HepG2 (cell line): ENCODE measurements around the gene STOML1. TPM values are rescaled to one million over a fixed set of nuclear protein-coding genes. Genes with fewer than 3 reads are reported as not detected.

Experiments
- ARID3A ChIP-seq: IDR thresholded peaks from 2 replicates; pipeline ENCODE4 v1.6.1; 2012; ENCODE audit warnings: low read depth, low read length, improper control_type of control experiment
- ATF1 ChIP-seq: IDR thresholded peaks from 2 replicates; pipeline ENCODE4 v1.6.1; 2016; ENCODE audit warnings: mild to moderate bottlenecking, control low read depth
- HBP1 ChIP-seq: IDR thresholded peaks from 2 replicates; pipeline ENCODE4 v1.6.1; 2016; ENCODE audit warnings: low read depth, control low read depth
- HCFC1 ChIP-seq: fragments of 150-350 bp; IDR thresholded peaks from 2 replicates; pipeline ENCODE4 v1.6.1; 2014; ENCODE audit warnings: low read depth, low read length
- HNRNPLL ChIP-seq: fragments of 200-400 bp; formaldehyde crosslinking; IDR thresholded peaks from 2 replicates; pipeline ENCODE4 v1.6.1; 2017; ENCODE audit warnings: mild to moderate bottlenecking, low read depth, low read length; ENCODE audit not compliant: poor library complexity, severe bottlenecking
- JUN ChIP-seq: sonication (generic); formaldehyde crosslinking; IDR thresholded peaks from 2 replicates; pipeline ENCODE4 v1.4.0; 2020; ENCODE audit warnings: mild to moderate bottlenecking, missing genetic modification reagents
- LCORL ChIP-seq, 2 experiments: fragments of 450-650 bp in 1 of 2; sonication (generic) in 1 of 2; formaldehyde crosslinking in 1 of 2; IDR thresholded peaks; 2 replicates each; pipeline versions ENCODE4 v1.5.0 to v1.6.1; 2017 to 2020; ENCODE audit warnings: antibody characterized with exemption in 1 of 2, missing genetic modification reagents in 1 of 2
- MEF2D ChIP-seq: sonication (generic); formaldehyde crosslinking; IDR thresholded peaks from 2 replicates; pipeline ENCODE4 v1.5.1; 2020; ENCODE audit warnings: mild to moderate bottlenecking, missing genetic modification reagents
- MYC ChIP-seq: sonication (generic); formaldehyde crosslinking; IDR thresholded peaks from 2 replicates; pipeline ENCODE4 v1.9.0; 2021; ENCODE audit warnings: missing genetic modification reagents, borderline replicate concordance
- SALL1 ChIP-seq: sonication (generic); formaldehyde crosslinking; IDR thresholded peaks from 2 replicates; pipeline ENCODE4 v1.8.0; 2022; ENCODE audit warnings: mild to moderate bottlenecking, missing genetic modification reagents
- TCF7L2 ChIP-seq: IDR thresholded peaks from 2 replicates; pipeline ENCODE4 v1.6.1; 2011; ENCODE audit warnings: mild to moderate bottlenecking, low read depth, low read length, moderate library complexity
- TOE1 ChIP-seq: sonication (generic); formaldehyde crosslinking; IDR thresholded peaks from 2 replicates; pipeline ENCODE4 v1.4.0; 2020; ENCODE audit warnings: mild to moderate bottlenecking, missing genetic modification reagents
- ZNF20 ChIP-seq: sonication (generic); formaldehyde crosslinking; IDR thresholded peaks from 2 replicates; pipeline ENCODE4 v1.4.0; 2020; ENCODE audit warnings: mild to moderate bottlenecking, moderate library complexity, missing genetic modification reagents
- ZNF263 ChIP-seq: sonication (generic); formaldehyde crosslinking; IDR thresholded peaks from 2 replicates; pipeline ENCODE4 v1.4.0; 2020; ENCODE audit warnings: missing genetic modification reagents
- ZNF317 ChIP-seq: sonication (generic); formaldehyde crosslinking; IDR thresholded peaks from 2 replicates; pipeline ENCODE4 v1.5.0; 2020; ENCODE audit warnings: mild to moderate bottlenecking, missing genetic modification reagents
- ZNF430 ChIP-seq: sonication (generic); formaldehyde crosslinking; IDR thresholded peaks from 2 replicates; pipeline ENCODE4 v1.9.0; 2021; ENCODE audit warnings: mild to moderate bottlenecking, missing genetic modification reagents
- ZNF775 ChIP-seq: sonication (generic); formaldehyde crosslinking; IDR thresholded peaks from 2 replicates; pipeline ENCODE4 v1.4.0; 2020; ENCODE audit warnings: missing genetic modification reagents, mild to moderate bottlenecking, moderate library complexity, borderline replicate concordance
- ZNF83 ChIP-seq: sonication (generic); formaldehyde crosslinking; IDR thresholded peaks from 2 replicates; pipeline ENCODE4 v1.4.0; 2020; ENCODE audit warnings: missing genetic modification reagents, mild to moderate bottlenecking, borderline replicate concordance
- polyA plus RNA-seq, 8 experiments: library from polyadenylated mRNA; depleted of rRNA in 3 of 8; stranded (reverse) in 7 of 8; unstranded in 1 of 8; fragments of >200 nt; fragmentation: Illumina TruSeq in 4 of 8; extraction: Trizol in 4 of 8; gene quantifications; 2 replicates each; pipeline versions ENCODE4 v1.2.1 to v1.2.3, GENCODE V29; 2011 to 2016; ENCODE audit warnings: low read depth in 4 of 8, missing spikeins in 1 of 8, mixed read lengths in 1 of 8; ENCODE audit not compliant: insufficient read depth in 1 of 8
- total RNA-seq, 5 experiments: library from RNA; depleted of rRNA; stranded (reverse); fragments of >200 nt; fragmentation: Illumina TruSeq; extraction: Trizol; gene quantifications; 2 replicates each; pipeline ENCODE4 v1.2.3, GENCODE V29; 2016; ENCODE audit warnings: low read depth in 1 of 5
- TF ChIP-seq, protein P1 (sequence below): sonication (generic); formaldehyde crosslinking; IDR thresholded peaks from 2 replicates; pipeline ENCODE4 v1.4.0; 2020; ENCODE audit warnings: missing genetic modification reagents, mild to moderate bottlenecking, borderline replicate concordance
- TF ChIP-seq, protein P2 (sequence below): IDR thresholded peaks from 2 replicates; pipeline ENCODE4 v1.6.1; 2016; ENCODE audit warnings: low read depth, borderline replicate concordance
- TF ChIP-seq, protein P3 (sequence below): sonication (generic); formaldehyde crosslinking; IDR thresholded peaks from 2 replicates; pipeline ENCODE4 v1.8.0; 2022; ENCODE audit warnings: missing genetic modification reagents, low read depth, mild to moderate bottlenecking, borderline replicate concordance

The STOML1 gene
- total and polyA plus RNA-seq, 2 of the 13 experiments (the other 11 are each of a cell fraction or from before 2014, with no cell fraction given): 3.5 to 3.7 TPM

DNA sequence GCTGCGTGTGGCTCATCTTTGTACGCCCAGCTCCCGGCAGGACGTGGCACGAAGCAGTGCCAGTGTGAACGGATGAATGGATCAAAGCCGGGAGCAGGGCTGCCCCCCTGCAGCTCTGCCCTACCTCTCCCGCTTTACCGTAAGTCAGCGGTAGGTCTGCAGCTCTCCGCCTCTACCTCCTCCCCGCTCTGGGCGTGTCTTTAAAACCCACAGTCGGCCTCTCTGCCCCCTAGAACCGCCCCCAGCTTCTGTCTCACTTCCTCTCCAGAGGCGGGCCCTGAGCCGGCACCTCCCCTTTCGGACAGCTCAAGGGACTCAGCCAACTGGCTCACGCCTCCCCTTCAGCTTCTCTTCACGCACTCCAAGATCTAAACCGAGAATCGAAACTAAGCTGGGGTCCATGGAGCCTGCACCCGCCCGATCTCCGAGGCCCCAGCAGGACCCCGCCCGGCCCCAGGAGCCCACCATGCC, 2.4 kb upstream of the STOML1 start, which contains the start of gene PML (continued):
- TF ChIP-seq ARID3A (no peak), HBP1 (CRISPR knock-in tag) (no peak), LCORL (IDR thresholded peaks at IDR 0.05) (no peak), LCORL (CRISPR knock-in tag; IDR thresholded peaks at IDR 0.05) (0 out of 2 replicates have a peak, but pooled peaks have one; percentile 9), ZNF83 (CRISPR knock-in tag) (no peak), SALL1 (CRISPR knock-in tag) (peak; percentile 32; the same call in 1 of the 2 replicates), ZNF317 (CRISPR knock-in tag) (no peak), JUN (CRISPR knock-in tag) (no peak), ATF1 (no peak), HNRNPLL (peak; percentile 56), MYC (CRISPR knock-in tag) (no peak), HCFC1 (no peak), TOE1 (CRISPR knock-in tag) (no peak), TCF7L2 (no peak), ZNF775 (CRISPR knock-in tag) (no peak), ZNF20 (CRISPR knock-in tag) (no peak), MEF2D (CRISPR knock-in tag) (no peak; the same call in 1 of the 2 replicates), ZNF430 (CRISPR knock-in tag) (peak; percentile 81), ZNF263 (CRISPR knock-in tag) (peak; percentile 53)
- TF ChIP-seq, protein P1, sequence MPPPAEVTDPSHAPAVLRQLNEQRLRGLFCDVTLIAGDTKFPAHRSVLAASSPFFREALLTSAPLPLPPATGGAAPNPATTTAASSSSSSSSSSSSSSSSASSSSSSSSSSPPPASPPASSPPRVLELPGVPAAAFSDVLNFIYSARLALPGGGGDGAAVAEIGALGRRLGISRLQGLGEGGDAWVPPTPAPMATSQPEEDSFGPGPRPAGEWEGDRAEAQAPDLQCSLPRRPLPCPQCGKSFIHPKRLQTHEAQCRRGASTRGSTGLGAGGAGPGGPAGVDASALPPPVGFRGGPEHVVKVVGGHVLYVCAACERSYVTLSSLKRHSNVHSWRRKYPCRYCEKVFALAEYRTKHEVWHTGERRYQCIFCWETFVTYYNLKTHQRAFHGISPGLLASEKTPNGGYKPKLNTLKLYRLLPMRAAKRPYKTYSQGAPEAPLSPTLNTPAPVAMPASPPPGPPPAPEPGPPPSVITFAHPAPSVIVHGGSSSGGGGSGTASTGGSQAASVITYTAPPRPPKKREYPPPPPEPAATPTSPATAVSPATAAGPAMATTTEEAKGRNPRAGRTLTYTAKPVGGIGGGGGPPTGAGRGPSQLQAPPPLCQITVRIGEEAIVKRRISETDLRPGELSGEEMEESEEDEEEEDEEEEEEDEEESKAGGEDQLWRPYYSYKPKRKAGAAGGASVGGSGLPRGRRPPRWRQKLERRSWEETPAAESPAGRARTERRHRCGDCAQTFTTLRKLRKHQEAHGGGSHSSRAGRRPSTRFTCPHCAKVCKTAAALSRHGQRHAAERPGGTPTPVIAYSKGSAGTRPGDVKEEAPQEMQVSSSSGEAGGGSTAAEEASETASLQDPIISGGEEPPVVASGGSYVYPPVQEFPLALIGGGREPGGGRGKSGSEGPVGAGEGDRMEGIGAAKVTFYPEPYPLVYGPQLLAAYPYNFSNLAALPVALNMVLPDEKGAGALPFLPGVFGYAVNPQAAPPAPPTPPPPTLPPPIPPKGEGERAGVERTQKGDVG (CRISPR knock-in tag): no peak
- TF ChIP-seq, protein P2, sequence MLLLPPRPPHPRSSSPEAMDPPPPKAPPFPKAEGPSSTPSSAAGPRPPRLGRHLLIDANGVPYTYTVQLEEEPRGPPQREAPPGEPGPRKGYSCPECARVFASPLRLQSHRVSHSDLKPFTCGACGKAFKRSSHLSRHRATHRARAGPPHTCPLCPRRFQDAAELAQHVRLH: peak; percentile 33; the same call in 1 of the 2 replicates
- TF ChIP-seq, protein P3, sequence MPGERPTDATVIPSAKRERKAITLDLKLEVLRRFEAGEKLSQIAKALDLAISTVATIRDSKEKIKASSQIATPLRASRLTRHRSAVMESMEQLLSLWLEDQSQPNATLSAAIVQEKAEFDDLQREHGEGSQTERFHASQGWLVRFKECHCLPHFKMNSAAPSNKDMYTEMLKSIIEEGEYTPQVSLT: no peak
